ENCODE results near the gene SMAP2. TPM values are rescaled to one million over a fixed set of nuclear protein-coding genes. Genes with fewer than 3 reads are reported as not detected.

Gene SMAP2
- total and polyA plus RNA-seq, 2 of the 4 experiments (the other 2 are of a cell fraction) = 30.1 to 31.0 TPM

- TF ChIP-seq MAFK (IDR thresholded peaks at IDR 0.05; ENCODE audit: low read depth, low read length) (no peak), CHD1 (IDR thresholded peaks at IDR 0.05; ENCODE audit: low read depth, low read length) (no peak), USF2 (IDR thresholded peaks at IDR 0.05; ENCODE audit: low read depth, low read length) (no peak), RAD21 (IDR thresholded peaks at IDR 0.05; ENCODE audit: low read length) (no peak), POLR2A (IDR thresholded peaks at IDR 0.05; ENCODE audit: low read depth, low read length) (no peak)
Observed at GRCh38 chr1:40339420-40340323, 33.9 kb upstream of the SMAP2 start (continued).

All from IMR-90 (cell line).